NK-92 (cell line): ENCODE data around the gene MARCKSL1.
"Not testable (repeated sequence)": the region's sequence is repeated elsewhere in the genome, so short reads cannot be mapped to it uniquely, and the experiment has no call there.

Source experiments
- DNase-seq: peaks from one replicate; lab custom pipeline; 2025; ENCODE audit not compliant: unreplicated experiment; lab: John Stamatoyannopoulos, UW

Gene MARCKSL1

DNA sequence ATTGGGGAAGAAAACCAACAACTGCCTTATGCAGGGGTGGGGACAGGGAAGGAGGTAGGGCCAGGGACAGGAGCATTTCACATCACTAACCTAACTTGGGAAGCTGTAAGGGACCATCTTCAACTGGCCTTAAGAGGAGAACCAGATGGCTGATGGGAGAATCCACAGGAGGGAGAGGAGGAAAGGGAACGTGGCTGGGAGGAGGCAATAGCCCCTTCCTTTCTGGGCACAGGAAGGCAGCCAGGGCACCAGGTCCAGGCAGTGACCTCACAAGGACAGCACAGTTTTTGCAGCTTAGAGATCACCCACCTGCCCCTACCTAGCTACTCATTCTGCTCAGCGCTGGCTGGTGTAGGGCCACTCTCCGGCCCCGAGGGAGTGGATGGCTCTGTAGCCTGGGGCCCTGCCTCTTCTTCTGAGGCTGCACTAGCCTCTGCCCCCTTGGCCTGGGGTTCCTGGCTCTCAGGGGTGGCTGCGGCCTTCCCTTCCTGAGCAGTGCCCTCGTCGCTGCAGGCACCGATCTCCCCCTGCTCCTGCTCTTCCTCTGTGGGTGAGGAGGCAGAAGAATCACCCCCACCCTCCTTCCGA is 1.7 kb downstream of the MARCKSL1 start:
- no peak for DNase-seq

DNA sequence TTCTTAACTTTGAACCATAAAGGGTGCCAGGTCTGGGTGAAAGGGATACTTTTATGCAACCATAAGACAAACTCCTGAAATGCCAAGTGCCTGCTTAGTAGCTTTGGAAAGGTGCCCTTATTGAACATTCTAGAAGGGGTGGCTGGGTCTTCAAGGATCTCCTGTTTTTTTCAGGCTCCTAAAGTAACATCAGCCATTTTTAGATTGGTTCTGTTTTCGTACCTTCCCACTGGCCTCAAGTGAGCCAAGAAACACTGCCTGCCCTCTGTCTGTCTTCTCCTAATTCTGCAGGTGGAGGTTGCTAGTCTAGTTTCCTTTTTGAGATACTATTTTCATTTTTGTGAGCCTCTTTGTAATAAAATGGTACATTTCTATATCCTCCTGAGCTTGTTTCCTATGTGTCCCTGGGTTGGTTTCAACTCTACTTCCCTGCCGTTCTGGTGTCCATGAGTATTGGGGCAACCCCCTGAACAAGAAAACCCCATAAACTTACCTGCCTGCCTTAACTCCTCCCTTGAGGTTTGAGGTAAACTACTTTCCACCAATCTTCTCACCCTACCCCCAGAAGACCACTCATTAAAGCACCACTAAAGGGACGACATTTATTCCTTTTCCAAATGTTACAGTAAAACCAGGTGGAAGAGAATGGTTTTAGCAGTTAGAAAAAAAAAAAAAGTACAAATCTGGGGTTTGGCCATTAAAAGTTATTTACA is 2.6 kb downstream of the MARCKSL1 start:
- no peak for DNase-seq

DNA sequence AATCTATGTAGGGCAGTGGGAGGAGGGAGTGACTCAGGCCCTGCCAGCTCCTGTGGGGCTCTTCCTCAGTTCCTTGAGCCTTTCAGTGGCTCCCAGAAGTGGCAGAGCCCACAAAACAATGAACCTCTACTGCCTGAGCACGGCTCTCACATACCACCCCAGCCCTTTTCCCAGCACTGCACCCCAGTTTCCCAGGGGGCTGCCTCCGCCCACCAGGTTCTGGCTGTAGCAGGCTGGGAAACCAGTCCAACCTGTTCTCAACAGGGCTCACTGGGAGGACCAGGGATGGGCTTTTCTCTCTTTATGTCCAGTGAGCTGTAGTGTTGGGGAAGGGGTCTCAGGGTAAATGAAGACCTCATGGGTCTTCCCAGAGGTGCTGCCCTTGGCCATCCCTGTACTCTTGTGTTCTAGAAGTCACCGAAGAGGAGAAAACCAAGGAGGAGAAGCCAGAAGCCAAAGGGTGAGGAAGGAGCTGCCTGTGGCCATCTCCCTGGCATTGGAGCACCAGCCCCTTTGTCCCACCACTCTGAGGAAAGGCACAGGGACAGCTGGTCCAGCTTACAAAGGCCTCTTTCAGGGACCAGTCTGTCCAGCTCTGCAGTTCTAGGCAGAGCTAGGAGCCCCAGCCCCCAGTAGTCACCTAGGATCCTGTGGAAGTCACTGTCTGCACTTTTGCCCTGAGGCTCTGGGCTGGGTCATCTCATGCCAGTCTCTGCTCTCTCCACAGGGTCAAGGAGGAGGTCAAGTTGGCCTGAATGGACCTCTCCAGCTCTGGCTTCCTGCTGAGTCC is 3.5 kb downstream of the MARCKSL1 start:
- no peak for DNase-seq

DNA sequence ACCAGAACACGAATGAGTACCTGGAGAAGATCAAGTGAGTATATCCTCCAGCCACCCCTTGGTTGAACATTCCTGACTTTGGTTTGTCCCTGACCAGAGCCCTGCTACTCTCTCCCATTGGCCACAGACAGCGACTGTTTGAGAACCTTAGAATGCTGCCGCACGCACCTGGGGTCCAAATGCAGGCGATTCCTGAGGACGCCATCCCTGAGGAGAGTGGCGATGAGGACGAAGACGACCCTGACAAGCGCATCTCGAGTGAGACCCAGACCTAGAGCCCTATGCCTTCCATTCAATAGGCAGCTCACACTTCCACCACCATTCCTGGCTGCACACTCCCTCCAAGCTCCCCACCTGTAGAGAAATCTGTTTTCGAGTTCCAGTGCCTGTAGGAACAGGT is 4.5 kb downstream of the MARCKSL1 start:
- DNase-seq: no peak

- DNase-seq: no peak
Measured at GRCh38 chr1:32330558-32331151, 5.4 kb downstream of the MARCKSL1 start.

- no peak for DNase-seq
Measured at GRCh38 chr1:32329931-32330466, 6.0 kb downstream of the MARCKSL1 start.

DNA sequence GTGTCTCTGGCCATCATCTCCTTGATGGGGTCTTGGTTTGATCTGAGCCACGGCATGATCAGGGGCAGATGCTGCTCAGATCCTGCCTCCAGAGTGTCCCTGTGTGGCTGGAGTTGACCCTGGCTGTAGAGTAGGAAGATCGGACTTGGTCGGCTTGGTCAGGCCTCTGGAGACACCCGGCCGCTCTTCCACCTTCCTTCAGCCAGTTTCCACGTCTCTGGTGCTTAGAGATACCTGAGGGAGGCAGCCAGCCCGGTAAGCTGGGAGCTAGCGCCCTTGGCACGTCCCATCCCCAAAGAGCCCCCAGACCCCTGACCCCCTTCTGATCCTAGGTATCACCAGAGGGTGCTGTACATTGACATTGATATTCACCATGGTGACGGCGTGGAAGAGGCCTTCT is 8.8 kb downstream of the MARCKSL1 start:
- DNase-seq: no peak

DNA sequence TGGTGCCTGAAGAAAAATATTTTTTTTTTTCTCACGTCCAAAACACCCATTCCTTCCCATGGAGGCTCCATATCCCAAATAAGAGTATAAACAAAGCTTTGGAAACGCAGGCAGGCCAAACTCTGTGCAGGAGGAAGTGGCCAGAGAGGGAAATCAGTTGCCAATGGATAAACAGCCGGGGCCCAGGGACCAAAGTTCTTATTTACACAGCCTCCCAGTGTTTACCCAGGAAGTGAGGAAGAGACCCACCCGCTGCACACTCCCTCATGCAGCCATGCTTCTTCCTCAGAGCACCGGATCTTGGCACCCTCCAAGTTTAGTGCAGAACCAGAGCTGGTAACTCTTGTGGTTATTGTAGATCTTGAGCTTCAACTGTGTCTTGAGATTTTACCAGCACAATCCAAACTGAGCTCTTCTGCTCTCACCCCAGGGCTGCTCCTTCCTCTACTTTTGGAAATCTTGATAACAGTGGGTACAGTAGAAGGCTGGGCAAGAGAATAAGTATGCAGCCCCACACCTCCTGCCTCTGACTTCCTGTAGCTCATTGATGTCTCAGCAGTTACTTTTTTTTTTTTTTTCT is 14.2 kb downstream of the MARCKSL1 start:
- no peak for DNase-seq

DNA sequence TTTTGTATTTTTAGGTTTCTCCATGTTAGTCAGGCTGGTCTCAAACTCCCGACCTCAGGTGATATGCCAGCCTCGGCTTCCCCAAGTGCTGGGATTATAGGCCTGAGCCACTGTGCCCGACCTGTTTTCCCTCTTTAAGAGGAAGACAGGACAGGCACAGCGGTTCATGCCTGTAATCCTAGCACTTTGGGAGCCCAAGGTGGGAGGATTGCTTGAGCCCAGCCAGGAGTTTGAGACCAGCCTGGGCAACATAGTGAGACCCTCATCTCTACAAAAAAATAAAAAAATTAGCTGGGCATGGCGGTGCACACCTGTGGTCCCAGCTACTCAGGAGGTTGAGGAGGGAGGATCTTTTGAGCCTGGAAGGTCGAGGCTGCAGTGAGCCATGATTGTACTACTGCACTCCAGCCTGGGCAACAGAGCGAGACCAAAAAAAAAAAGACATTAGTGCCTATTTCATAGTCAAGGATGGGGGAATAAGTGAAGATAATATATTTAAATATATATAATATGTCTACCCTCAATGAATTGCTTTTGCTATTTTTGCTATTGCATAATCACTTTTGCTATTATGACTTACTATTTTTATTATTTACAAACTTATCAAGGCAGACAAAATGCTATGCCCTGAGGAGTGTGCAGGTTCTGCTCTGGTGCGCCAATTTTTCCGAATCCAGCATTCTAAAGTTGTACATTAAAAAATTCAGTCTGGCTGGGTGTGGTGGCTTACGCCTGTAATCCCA is 17.7 kb downstream of the MARCKSL1 start:
- no peak for DNase-seq

GRCh38 chr1:32316903-32317277 is 19.1 kb downstream of the MARCKSL1 start:
- no peak for DNase-seq

DNA sequence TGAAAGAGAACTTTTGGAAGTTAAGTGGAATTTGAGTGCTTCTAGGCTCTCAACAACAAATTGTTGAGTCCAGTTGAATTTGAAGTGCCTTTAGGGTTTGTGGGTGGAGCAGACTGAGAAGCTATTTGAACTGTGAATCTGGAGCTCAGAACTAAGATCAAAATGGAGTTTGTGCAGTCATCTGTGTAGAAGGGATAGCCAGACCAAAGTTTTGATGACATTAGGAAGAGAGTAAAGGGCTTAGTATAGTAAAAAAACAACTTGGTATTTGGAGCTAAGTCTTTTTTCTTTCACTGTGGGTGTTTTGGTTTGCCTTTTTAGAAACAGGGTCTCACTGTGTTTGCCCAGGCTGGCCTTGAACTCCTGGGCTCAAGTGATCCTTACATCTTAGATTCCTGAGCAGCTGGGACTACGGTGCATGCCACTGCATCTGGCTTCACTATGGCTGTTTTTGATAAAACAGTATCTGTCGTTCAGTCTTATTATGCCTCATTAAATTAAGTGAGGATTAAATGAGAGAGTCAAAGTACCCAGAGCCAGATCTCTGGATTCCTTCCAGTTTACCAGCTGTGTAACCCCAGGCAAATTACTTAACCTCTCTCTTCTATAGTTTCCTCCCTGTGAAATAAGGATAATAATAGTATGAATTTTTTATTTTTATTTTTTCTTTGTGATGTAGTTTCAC is 24.2 kb downstream of the MARCKSL1 start:
- no peak for DNase-seq

- no peak for DNase-seq
Measured at GRCh38 chr1:32309960-32310359, 26.1 kb downstream of the MARCKSL1 start.

DNA sequence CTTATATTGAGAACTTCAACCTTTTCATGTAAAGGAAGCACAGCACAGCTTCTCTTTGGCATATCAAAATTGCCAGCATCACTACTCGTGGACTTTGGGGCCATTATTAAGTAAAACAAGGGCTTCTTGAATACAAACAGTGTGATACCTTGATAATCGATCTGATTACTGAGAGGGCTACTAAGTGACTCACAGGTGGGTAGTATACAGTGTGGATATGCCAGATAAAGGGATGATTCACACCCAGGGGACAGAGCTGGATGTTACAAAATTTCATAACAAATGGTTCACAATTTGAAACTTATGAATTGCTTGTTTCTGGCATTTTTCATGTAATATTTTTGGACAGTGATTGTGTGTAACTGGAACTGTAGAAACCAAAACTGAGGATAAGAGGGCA is 28.7 kb downstream of the MARCKSL1 start:
- no peak for DNase-seq

GRCh38 chr1:32305310-32305709 is 30.7 kb downstream of the MARCKSL1 start:
- no peak for DNase-seq

GRCh38 chr1:32303997-32304622 is 31.9 kb downstream of the MARCKSL1 start:
- DNase-seq: no peak

GRCh38 chr1:32303358-32303757 is 32.7 kb downstream of the MARCKSL1 start:
- no peak for DNase-seq

DNA sequence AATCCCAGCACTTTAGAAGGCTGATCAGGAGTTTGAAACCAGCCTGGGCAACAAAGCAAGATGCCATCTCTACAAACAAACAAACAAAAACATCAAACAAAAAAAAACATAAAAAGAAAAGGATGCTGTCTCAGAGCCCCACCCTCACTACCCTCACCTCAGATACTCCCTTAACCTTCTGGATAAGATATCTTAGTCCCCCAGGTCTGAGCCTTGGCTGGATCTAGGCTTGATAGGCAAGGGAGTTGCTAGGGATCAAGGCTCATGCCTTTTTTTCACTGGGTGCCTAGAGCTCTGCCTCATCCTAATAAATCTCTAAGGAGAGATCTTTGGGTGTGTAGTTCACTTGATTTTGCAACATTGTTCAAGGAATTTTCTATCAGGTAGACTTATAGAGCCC is 36.7 kb downstream of the MARCKSL1 start:
- DNase-seq: no peak

DNA sequence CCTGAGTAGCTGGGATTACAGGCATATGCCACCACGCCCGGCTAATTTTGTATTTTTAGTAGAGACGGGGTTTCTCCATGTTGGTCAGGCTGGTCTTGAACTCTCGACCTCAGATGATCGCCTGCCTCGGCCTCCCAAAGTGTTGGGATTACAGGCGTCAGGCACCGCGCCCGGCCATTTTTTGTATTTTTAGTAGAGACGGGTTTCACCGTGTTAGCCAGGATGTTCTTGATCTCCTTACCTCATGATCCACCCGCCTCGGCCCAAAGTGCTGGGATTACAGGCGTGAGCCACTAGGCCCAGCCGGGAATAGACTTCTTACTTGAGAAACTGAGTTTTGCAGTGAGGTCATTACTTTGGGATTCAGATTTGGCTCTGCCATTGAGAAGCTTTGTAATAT is 37.8 kb downstream of the MARCKSL1 start:
- not testable (repeated sequence) for DNase-seq

- DNase-seq: peak; percentile 86
Measured at GRCh38 chr1:32291708-32292538, 44.1 kb downstream of the MARCKSL1 start, which contains the start of gene HDAC1. HDAC1 (plus strand) TSS chr1:32292083; CDS start chr1:32292170, 87 bp downstream.
